Adrenal gland (tissue), 12 donors: ENCODE results near the gene TNFAIP8L1. TPM values are rescaled to one million over a fixed set of nuclear protein-coding genes. Genes with fewer than 3 reads are reported as not detected.
A peak's percentile ranks its signal among the peaks of the same experiment; 100 is the strongest.

ENCODE experiments used
- DNase-seq, 7 donors: peaks; one replicate each; pipeline ENCODE4 v3.0.0-alpha.2; 2019 to 2020
- H3K27ac ChIP-seq, 5 donors: fragments of 200-600 bp; sonication (generic) in 4 of 5; 1 replicate in 3 of 5; 2 replicates in 2 of 5; pipeline versions ENCODE4 v1.5.1 to v1.8.0; 2016 to 2020; ENCODE audit warnings: mild to moderate bottlenecking in 1 of 5
- H3K27me3 ChIP-seq: fragments of 200-600 bp; 2 replicates; pipeline ENCODE4 v1.8.0; 2021
- H3K36me3 ChIP-seq, 2 donors: fragments of 200-600 bp; replicated peaks in 1 of 2; 1 replicate in 1 of 2; 2 replicates in 1 of 2; pipeline versions ENCODE4 v1.5.1 to v1.8.0; 2018 to 2022
- H3K4me1 ChIP-seq, 2 donors: fragments of 200-600 bp; replicated peaks in 1 of 2; 1 replicate in 1 of 2; 2 replicates in 1 of 2; pipeline versions ENCODE4 v1.5.1 to v1.8.0; 2018 to 2021
- H3K4me3 ChIP-seq, 4 donors: fragments of 200-600 bp; sonication (generic) in 3 of 4; one replicate each; pipeline ENCODE4 v1.5.1; 2016 to 2018
- H3K9me3 ChIP-seq, 3 donors: fragments of 200-600 bp; sonication (generic) in 1 of 3; replicated peaks in 1 of 3; 1 replicate in 2 of 3; 2 replicates in 1 of 3; pipeline versions ENCODE4 v1.5.1 to v1.8.0; 2016 to 2021
- POLR2A ChIP-seq, 2 donors: fragments of 450-650 bp; IDR thresholded peaks; one replicate each; pipeline ENCODE4 v1.6.1; 2017; ENCODE audit warnings: antibody characterized with exemption in 2 of 2, mild to moderate bottlenecking in 2 of 2, moderate library complexity in 1 of 2
- WGBS, 4 donors: extraction: QIAGEN DNeasy Blood & Tissue Kit in 2 of 4; methylation state at CpG; one replicate each; pipeline versions ENCODE4 v1.1.5 to v1.1.7; 2013 to 2017; 5-methylcytosine and 5-hydroxymethylcytosine counted together
- intact Hi-C, 2 donors: fragments of 100-400 bp; cut with DNase I; formaldehyde crosslinking; loops; one replicate each; pipeline versions ENCODE4 v1.14.1 to v1.15.0; 2022 to 2023
- polyA plus RNA-seq, 3 donors: library from polyadenylated mRNA; stranded (reverse); fragments of 200-250 nt in 2 of 3; fragments of 350-450 nt in 1 of 3; fragmentation: Illumina TruSeq in 1 of 3; extraction: RNeasy Lipid Tissue Mini Kit (QIAGEN cat#74804) in 1 of 3; gene quantifications; one replicate each; pipeline ENCODE4 v1.2.3, GENCODE V29; 2013 to 2014
- total RNA-seq, 9 donors: library from RNA; depleted of rRNA in 4 of 9; stranded (reverse); fragments of >200 nt in 4 of 9; fragments of 120-200 nt in 1 of 9; fragmentation: NEBNext Ultra II Directional in 1 of 9; extraction: Animal tissue kit (Norgen Biotek cat#: 25700) in 1 of 9; gene quantifications; one replicate each; pipeline versions ENCODE4 v1.1.0 to v1.2.4, GENCODE V29; 2013 to 2023
- TF ChIP-seq, protein P1 (sequence below), 6 experiments: fragments of 450-650 bp in 4 of 6; fragments of 200-600 bp in 2 of 6; sonication (generic) in 1 of 6; IDR thresholded peaks; 1 replicate in 5 of 6; 2 replicates in 1 of 6; pipeline versions ENCODE4 v1.5.1 to v1.8.0; 2016 to 2021; ENCODE audit warnings: antibody characterized with exemption in 6 of 6, mild to moderate bottlenecking in 2 of 6, moderate library complexity in 1 of 6
- donor health status: healthy with polysubstance abuse.
- donor health status: Bipolar disorder and iron deficiency.
- donor health status: DM: yes; HTN: yes; CAD: no.
- donor health status: DM: no; HTN: no; CAD: no.
- donor health status: DM: no; HTN: no; CAD: no.
- donor health status: DM: yes; HTN: yes; CAD: no.

Gene TNFAIP8L1
- total and polyA plus RNA-seq, 12 donors, result 2.6 to 13.8 (median 5.5) TPM

DNA sequence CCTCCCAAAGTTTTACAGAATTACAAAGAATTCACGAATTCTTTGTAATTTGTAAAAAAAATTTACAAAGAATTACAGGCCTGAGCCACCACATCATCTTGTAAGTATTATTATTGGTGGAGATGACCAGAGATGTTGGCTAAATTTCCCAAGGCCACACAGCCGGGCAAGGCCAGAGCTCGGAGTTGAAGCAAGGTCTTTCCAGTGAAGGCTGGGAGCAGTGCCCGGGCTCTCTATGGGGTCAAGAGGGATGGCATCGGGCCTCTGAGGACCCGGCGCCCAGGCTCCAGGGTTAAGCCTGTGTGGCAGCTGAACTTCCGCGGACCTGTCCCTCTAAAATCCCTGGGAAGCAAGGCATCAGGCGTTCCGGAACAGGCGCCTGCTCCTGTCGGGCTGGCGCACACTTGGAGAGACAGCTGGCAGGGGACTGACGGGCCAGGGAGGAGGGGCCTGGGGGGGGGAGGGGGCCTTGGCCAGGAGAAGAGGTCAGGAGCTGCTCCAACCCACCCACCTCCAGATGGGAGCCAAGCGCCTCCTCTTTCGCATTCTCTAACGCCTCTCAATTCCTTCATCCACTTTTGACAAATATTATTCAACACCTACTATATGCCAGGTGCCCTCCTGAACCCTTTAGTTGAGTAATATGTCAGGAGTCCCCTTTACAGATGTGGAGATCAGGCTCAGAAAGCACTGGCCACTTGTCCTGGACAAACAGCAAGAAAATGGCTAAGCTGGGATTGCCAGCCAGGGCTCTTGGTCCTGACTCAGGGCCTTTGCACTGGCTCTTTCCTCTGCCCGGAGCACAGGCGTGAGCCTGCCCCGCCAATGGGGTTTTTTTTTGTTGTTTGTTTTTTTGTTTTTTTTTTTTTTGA lies 43.0 kb upstream of the TNFAIP8L1 start:
- H3K9me3 ChIP-seq, result no peaks in the 10 kb centered on the region
- H3K27me3 ChIP-seq, result no peaks in the 10 kb centered on the region

DNA sequence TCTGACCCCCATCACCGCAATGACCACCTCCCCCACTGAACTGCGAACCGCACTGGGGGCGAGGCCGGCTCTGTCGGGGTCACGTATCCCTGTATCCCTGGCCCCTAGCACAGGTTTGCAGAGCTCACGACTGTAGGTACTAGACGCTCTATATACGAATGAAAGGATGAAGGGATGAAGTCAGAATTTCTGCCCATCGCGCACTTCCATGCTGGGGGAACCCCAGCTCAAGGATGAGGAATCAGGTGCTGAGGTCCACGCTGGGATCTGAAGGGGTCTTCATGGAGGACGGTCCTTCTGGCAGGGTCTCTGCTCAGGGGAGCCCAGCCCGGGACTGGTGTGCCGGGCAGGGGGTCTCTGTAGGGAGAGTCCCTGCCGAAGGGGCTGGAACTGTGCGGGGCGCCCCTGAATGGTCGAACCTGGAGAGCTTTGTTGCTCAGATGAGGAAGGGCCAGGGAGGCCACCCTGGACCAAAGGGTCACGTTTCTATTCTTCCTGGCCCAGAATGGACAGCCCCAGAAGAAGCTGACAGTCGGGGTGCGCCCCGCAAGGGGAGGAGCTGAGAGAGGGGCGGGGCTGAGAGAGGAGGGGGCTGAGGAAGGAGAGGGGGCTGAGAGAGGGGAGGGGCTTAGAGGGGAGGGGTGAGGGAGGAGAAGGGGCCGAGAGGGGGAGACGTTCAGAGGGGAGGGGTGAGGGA lies 41.9 kb upstream of the TNFAIP8L1 start:
- peak in 1 of 7 donors; percentile 43 for DNase-seq
- peak overlapping the region in 1 of 5 donors; percentile 23 for H3K27ac ChIP-seq
- H3K4me1 ChIP-seq, result peaks cover 4 to 11% of the 10 kb centered on the region in 2 donors
- intact Hi-C loops, result no loop called here
- H3K9me3 ChIP-seq, result no peaks in the 10 kb centered on the region
- TF ChIP-seq, protein P1, sequence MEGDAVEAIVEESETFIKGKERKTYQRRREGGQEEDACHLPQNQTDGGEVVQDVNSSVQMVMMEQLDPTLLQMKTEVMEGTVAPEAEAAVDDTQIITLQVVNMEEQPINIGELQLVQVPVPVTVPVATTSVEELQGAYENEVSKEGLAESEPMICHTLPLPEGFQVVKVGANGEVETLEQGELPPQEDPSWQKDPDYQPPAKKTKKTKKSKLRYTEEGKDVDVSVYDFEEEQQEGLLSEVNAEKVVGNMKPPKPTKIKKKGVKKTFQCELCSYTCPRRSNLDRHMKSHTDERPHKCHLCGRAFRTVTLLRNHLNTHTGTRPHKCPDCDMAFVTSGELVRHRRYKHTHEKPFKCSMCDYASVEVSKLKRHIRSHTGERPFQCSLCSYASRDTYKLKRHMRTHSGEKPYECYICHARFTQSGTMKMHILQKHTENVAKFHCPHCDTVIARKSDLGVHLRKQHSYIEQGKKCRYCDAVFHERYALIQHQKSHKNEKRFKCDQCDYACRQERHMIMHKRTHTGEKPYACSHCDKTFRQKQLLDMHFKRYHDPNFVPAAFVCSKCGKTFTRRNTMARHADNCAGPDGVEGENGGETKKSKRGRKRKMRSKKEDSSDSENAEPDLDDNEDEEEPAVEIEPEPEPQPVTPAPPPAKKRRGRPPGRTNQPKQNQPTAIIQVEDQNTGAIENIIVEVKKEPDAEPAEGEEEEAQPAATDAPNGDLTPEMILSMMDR (IDR thresholded peaks at IDR 0.05), result no peak
- H3K27me3 ChIP-seq, result no peaks in the 10 kb centered on the region
- WGBS, 4 donors, result 11 to 20% (median 14%) methylated on average over 13 to 27 of the region's 27 CpGs
- H3K4me3 ChIP-seq, result peak overlapping the region in 1 of 4 donors; percentile 3
- no peaks in the 10 kb centered on the region for H3K36me3 ChIP-seq

More for the DNA sequence above, 43.0 kb upstream of the TNFAIP8L1 start:
- H3K27ac ChIP-seq, result peak overlapping the region in 3 of 5 donors; percentile 33 to 74 (median 66)
- WGBS, 4 donors, result 27 to 45% (median 29%) methylated on average over 9 to 21 of the region's 21 CpGs
- peak in 6 of 7 donors; percentile 67 to 78 (median 72) for DNase-seq
- no peak overlapping the region for H3K4me3 ChIP-seq
- no peak for TF ChIP-seq POLR2A (IDR thresholded peaks at IDR 0.05)
- TF ChIP-seq, protein P1 (IDR thresholded peaks at IDR 0.05), result no peak
- intact Hi-C loops, result no loop called here
- H3K36me3 ChIP-seq, result no peaks in the 10 kb centered on the region
- H3K4me1 ChIP-seq, result peaks cover 4 to 11% of the 10 kb centered on the region in 2 donors

GRCh38 chr19:4597975-4598671 lies 41.2 kb upstream of the TNFAIP8L1 start:
- no peaks in the 10 kb centered on the region for H3K36me3 ChIP-seq
- H3K9me3 ChIP-seq, result no peaks in the 10 kb centered on the region
- intact Hi-C loops, result no loop called here
- H3K27me3 ChIP-seq, result no peaks in the 10 kb centered on the region
- WGBS, 4 donors, result 0 to 3% (median 2%) methylated on average over 13 to 31 of the region's 32 CpGs
- H3K4me3 ChIP-seq, result peak overlapping the region in 1 of 4 donors; percentile 23
- DNase-seq, result peak; percentile 48 to 83 (median 68)
- no peak for TF ChIP-seq POLR2A (IDR thresholded peaks at IDR 0.05)
- TF ChIP-seq, protein P1 (IDR thresholded peaks at IDR 0.05), result no peak
- H3K4me1 ChIP-seq, result peaks cover 4 to 11% of the 10 kb centered on the region in 2 donors
- no peak overlapping the region for H3K27ac ChIP-seq

DNA sequence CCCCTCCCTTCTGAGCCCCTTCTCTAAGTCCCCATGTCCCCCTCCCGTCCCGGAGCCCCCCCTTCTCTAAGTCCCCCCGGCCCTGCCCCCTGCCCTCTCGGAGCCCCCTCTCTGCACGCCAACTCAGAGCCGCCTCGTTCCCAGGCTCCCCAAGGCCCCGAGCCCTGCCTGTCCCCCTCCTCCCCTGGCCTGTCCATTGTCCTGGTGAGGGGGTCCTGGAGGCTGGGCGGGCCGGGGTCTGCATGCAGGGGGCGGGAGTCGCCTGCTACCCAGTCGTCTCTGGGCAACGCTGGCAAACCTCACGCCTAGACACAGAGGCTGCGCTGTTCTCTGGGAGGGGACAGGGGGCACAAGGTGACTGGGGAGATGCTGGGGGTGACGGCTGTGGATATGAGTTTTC lies 40.6 kb upstream of the TNFAIP8L1 start:
- TF ChIP-seq, protein P1 (IDR thresholded peaks at IDR 0.05), result no peak
- no peak for TF ChIP-seq POLR2A (IDR thresholded peaks at IDR 0.05)
- DNase-seq, result no peak
- Histone ChIP-seq H3K9me3 (no peaks in the 10 kb centered on the region), H3K4me1 (peaks cover 4 to 11% of the 10 kb centered on the region in 2 donors), H3K27ac (no peak overlapping the region), H3K27me3 (no peaks in the 10 kb centered on the region), H3K4me3 (peak overlapping the region in 1 of 4 donors; percentile 23), H3K36me3 (no peaks in the 10 kb centered on the region)
- intact Hi-C loops, result no loop called here
- WGBS, 4 donors, result 0 to 24% (median 16%) methylated on average over 2 to 17 of the region's 17 CpGs
